WTC11 (cell line): ENCODE results near the gene GPX5. TPM values are rescaled to one million over a fixed set of nuclear protein-coding genes. Genes with fewer than 3 reads are reported as not detected.
"Not testable (repeated sequence)": the region's sequence is repeated elsewhere in the genome, so short reads cannot be mapped to it uniquely, and the experiment has no call there.

ENCODE experiments used
- ATAC-seq: fragments of 200-7000 bp; cut with Tn5 transposase; 2 replicates; pipeline ENCODE4 v1.10.0; 2021; ENCODE audit warnings: mild to moderate bottlenecking, moderate library complexity
- CTCF ChIA-PET: fragments of 300-600 bp; sonication (Branson Sonifier 250); formaldehyde crosslinking; loops from one replicate; lab custom pipeline; 2021; ENCODE audit warnings: antibody characterized with exemption; lab: Charles Lee
- POLR2A ChIA-PET: fragments of 350-600 bp; sonication (Branson Sonifier 250); formaldehyde crosslinking; loops from one replicate; lab custom pipeline; 2021; ENCODE audit warnings: antibody characterized with exemption; lab: Charles Lee
- DNase-seq: peaks from one replicate; pipeline ENCODE4 v3.0.0; 2021; ENCODE audit warnings: low spot score
- H3K27ac Mint-ChIP-seq: 2 replicates; pipeline ENCODE4 v1.8.0; 2021; ENCODE audit warnings: mixed read lengths
- H3K27me3 Mint-ChIP-seq: 2 replicates; pipeline ENCODE4 v1.8.0; 2021; ENCODE audit warnings: low read depth, mild to moderate bottlenecking, moderate library complexity, mixed read lengths
- H3K36me3 Mint-ChIP-seq: 2 replicates; pipeline ENCODE4 v1.8.0; 2021; ENCODE audit warnings: mixed read lengths
- H3K4me1 Mint-ChIP-seq: 2 replicates; pipeline ENCODE4 v1.8.0; 2022; ENCODE audit warnings: mixed read lengths
- H3K4me3 Mint-ChIP-seq: 2 replicates; pipeline ENCODE4 v1.8.0; 2021; ENCODE audit warnings: mild to moderate bottlenecking, moderate library complexity, mixed read lengths
- H3K9me3 Mint-ChIP-seq: 2 replicates; pipeline ENCODE4 v1.8.0; 2021; ENCODE audit warnings: mixed read lengths
- AR ChIP-seq: fragments of 250-450 bp; sonication (Bioruptor Pico); IDR thresholded peaks from 2 replicates; pipeline ENCODE4 v1.9.0; 2021; ENCODE audit warnings: mild to moderate bottlenecking
- ATF3 ChIP-seq: sonication (generic); formaldehyde crosslinking; conservative IDR thresholded peaks from 2 replicates; pipeline ENCODE4 v1.8.1; 2022; ENCODE audit warnings: mild to moderate bottlenecking, missing genetic modification reagents
- E2F1 ChIP-seq: sonication (generic); formaldehyde crosslinking; IDR thresholded peaks from 2 replicates; pipeline ENCODE4 v1.8.0; 2022; ENCODE audit warnings: mild to moderate bottlenecking, missing genetic modification reagents
- E2F4 ChIP-seq: sonication (generic); formaldehyde crosslinking; IDR thresholded peaks from 2 replicates; pipeline ENCODE4 v1.8.1; 2022; ENCODE audit warnings: low read depth, mild to moderate bottlenecking, moderate library complexity, missing genetic modification reagents, borderline replicate concordance
- ELF4 ChIP-seq: sonication (generic); formaldehyde crosslinking; IDR thresholded peaks from 2 replicates; pipeline ENCODE4 v1.8.1; 2022; ENCODE audit warnings: low read depth, mild to moderate bottlenecking, moderate library complexity, missing genetic modification reagents
- ERG ChIP-seq: fragments of 250-450 bp; sonication (Bioruptor Pico); IDR thresholded peaks from 2 replicates; pipeline ENCODE4 v1.8.0; 2021; ENCODE audit warnings: mild to moderate bottlenecking
- FOXP4 ChIP-seq: sonication (generic); formaldehyde crosslinking; IDR thresholded peaks from 2 replicates; pipeline ENCODE4 v1.8.0; 2022; ENCODE audit warnings: mild to moderate bottlenecking, missing genetic modification reagents
- HMGA2 ChIP-seq: fragments of 250-450 bp; sonication (Bioruptor Pico); IDR thresholded peaks from 2 replicates; pipeline ENCODE4 v1.4.0; 2021; ENCODE audit warnings: mild to moderate bottlenecking, moderate library complexity
- JUN ChIP-seq: sonication (generic); formaldehyde crosslinking; IDR thresholded peaks from 2 replicates; pipeline ENCODE4 v1.8.0; 2023; ENCODE audit warnings: mild to moderate bottlenecking, missing genetic modification reagents
- NFE2L1 ChIP-seq: sonication (generic); formaldehyde crosslinking; IDR thresholded peaks from 2 replicates; pipeline ENCODE4 v1.8.1; 2023; ENCODE audit warnings: missing genetic modification reagents
- SMAD3 ChIP-seq: sonication (generic); formaldehyde crosslinking; IDR thresholded peaks from 2 replicates; pipeline ENCODE4 v1.8.0; 2022; ENCODE audit warnings: missing genetic modification reagents, mild to moderate bottlenecking, borderline replicate concordance
- SOX15 ChIP-seq: fragments of 250-450 bp; sonication (Bioruptor Pico); IDR thresholded peaks from 2 replicates; pipeline ENCODE4 v1.9.0; 2021; ENCODE audit warnings: mild to moderate bottlenecking
- ZNF232 ChIP-seq: sonication (generic); formaldehyde crosslinking; IDR thresholded peaks from 2 replicates; pipeline ENCODE4 v1.8.0; 2022; ENCODE audit warnings: mild to moderate bottlenecking, missing genetic modification reagents
- ZNF263 ChIP-seq: sonication (generic); formaldehyde crosslinking; IDR thresholded peaks from 2 replicates; pipeline ENCODE4 v1.8.1; 2022; ENCODE audit warnings: low read depth, mild to moderate bottlenecking, moderate library complexity, missing genetic modification reagents
- total RNA-seq: library from RNA; stranded (reverse); gene quantifications from 3 replicates; pipeline ENCODE4 v1.2.3, GENCODE V29; 2021

Gene GPX5
- total RNA-seq, 1 experiment from 2014 or later: not detected

GRCh38 chr6:28497893-28498292 is 27.8 kb upstream of the GPX5 start:
- Mint-ChIP-seq H3K36me3 (peaks cover 4% of the 10 kb centered on the region; the same call in 1 of the 2 replicates), H3K9me3 (peaks cover 6% of the 10 kb centered on the region; the same call in 1 of the 2 replicates), H3K4me1 (no peaks in the 10 kb centered on the region), H3K27me3 (no peaks in the 10 kb centered on the region; the same call in 1 of the 2 replicates), H3K27ac (no peak overlapping the region), H3K4me3 (no peak overlapping the region)
- CTCF ChIA-PET: interaction anchor here (0.6 to 2.2 kb wide), 2 partner anchors 45 to 297 kb away, joined by 3 to 10 read pairs; no protein-coding TSS in a partner anchor
- DNase-seq: no peak
- POLR2A ChIA-PET: no interaction called here
- no peak for TF ChIP-seq NFE2L1
- TF ChIP-seq ZNF232: no peak
- no peak for TF ChIP-seq HMGA2
- TF ChIP-seq ZNF263 (CRISPR knock-in tag): no peak
- no peak for ATAC-seq

GRCh38 chr6:28501259-28501658 is 24.4 kb upstream of the GPX5 start:
- TF ChIP-seq SMAD3 (CRISPR knock-in tag): no peak
- TF ChIP-seq, all 79 proteins: peak for 0
- Mint-ChIP-seq H3K4me1 (peaks cover 6% of the 10 kb centered on the region), H3K4me3 (no peak overlapping the region), H3K9me3 (peaks cover 6% of the 10 kb centered on the region; the same call in 1 of the 2 replicates), H3K27ac (no peak overlapping the region), H3K36me3 (peaks cover 4% of the 10 kb centered on the region; the same call in 1 of the 2 replicates), H3K27me3 (no peaks in the 10 kb centered on the region; the same call in 1 of the 2 replicates)
- DNase-seq: no peak
- ChIA-PET CTCF (no interaction called here), POLR2A (no interaction called here)
- ATAC-seq: no peak

GRCh38 chr6:28502136-28502535 is 23.5 kb upstream of the GPX5 start:
- CTCF ChIA-PET, H3K27me3 Mint-ChIP-seq, H3K27ac Mint-ChIP-seq, H3K9me3 Mint-ChIP-seq, DNase-seq, POLR2A ChIA-PET, ATAC-seq, H3K4me3 Mint-ChIP-seq, H3K36me3 Mint-ChIP-seq: not testable (repeated sequence)
- peaks cover 15% of the 10 kb centered on the region for H3K4me1 Mint-ChIP-seq

GRCh38 chr6:28502709-28503305 is 22.9 kb upstream of the GPX5 start:
- H3K27ac Mint-ChIP-seq, H3K27me3 Mint-ChIP-seq, POLR2A ChIA-PET: not testable (repeated sequence)

GRCh38 chr6:28505733-28506132 is 19.9 kb upstream of the GPX5 start:
- DNase-seq (no peak), ATAC-seq (no peak)
- Mint-ChIP-seq H3K36me3 (peaks cover 4% of the 10 kb centered on the region; the same call in 1 of the 2 replicates), H3K27me3 (no peaks in the 10 kb centered on the region), H3K4me1 (peaks cover 21% of the 10 kb centered on the region), H3K4me3 (no peak overlapping the region), H3K9me3 (peaks cover 4% of the 10 kb centered on the region; the same call in 1 of the 2 replicates), H3K27ac (no peak overlapping the region)
- POLR2A ChIA-PET: no interaction called here
- CTCF ChIA-PET: interaction anchor here (1.8 kb wide), 1 partner anchor 37 kb away, joined by 12 read pairs; no protein-coding TSS in a partner anchor
- no peak for TF ChIP-seq E2F4 (CRISPR knock-in tag)
- TF ChIP-seq E2F1: no peak
- TF ChIP-seq FOXP4 (CRISPR knock-in tag): no peak
- TF ChIP-seq ELF4 (CRISPR knock-in tag): no peak
- no peak for TF ChIP-seq SOX15 (CRISPR knock-in tag)
- no peak for TF ChIP-seq AR (CRISPR knock-in tag)
- TF ChIP-seq ERG (CRISPR knock-in tag): no peak
- no peak for TF ChIP-seq ATF3 (CRISPR knock-in tag)
- no peak for TF ChIP-seq ZNF263 (CRISPR knock-in tag)
- no peak for TF ChIP-seq JUN (CRISPR knock-in tag)

More at GRCh38 chr6:28502709-28503305, 22.9 kb upstream of the GPX5 start:
- ATAC-seq, CTCF ChIA-PET, DNase-seq, H3K4me3 Mint-ChIP-seq, H3K9me3 Mint-ChIP-seq, H3K36me3 Mint-ChIP-seq: not testable (repeated sequence)
- H3K4me1 Mint-ChIP-seq: peaks cover 21% of the 10 kb centered on the region
